Activated CD8-positive, alpha-beta memory T cell treated with anti-CD3 and anti-CD28 coated beads, Interleukin-2, amount 50 U/mL, for 1 hour (primary cell): ENCODE results near the gene C6orf15.
"Not testable (repeated sequence)": the region's sequence is repeated elsewhere in the genome, so short reads cannot be mapped to it uniquely, and the experiment has no call there.

ENCODE experiments used
- DNase-seq: peaks from one replicate; pipeline ENCODE4 v3.0.0-alpha.2; 2020; ENCODE audit errors: extremely low read depth

C6orf15 gene

DNA sequence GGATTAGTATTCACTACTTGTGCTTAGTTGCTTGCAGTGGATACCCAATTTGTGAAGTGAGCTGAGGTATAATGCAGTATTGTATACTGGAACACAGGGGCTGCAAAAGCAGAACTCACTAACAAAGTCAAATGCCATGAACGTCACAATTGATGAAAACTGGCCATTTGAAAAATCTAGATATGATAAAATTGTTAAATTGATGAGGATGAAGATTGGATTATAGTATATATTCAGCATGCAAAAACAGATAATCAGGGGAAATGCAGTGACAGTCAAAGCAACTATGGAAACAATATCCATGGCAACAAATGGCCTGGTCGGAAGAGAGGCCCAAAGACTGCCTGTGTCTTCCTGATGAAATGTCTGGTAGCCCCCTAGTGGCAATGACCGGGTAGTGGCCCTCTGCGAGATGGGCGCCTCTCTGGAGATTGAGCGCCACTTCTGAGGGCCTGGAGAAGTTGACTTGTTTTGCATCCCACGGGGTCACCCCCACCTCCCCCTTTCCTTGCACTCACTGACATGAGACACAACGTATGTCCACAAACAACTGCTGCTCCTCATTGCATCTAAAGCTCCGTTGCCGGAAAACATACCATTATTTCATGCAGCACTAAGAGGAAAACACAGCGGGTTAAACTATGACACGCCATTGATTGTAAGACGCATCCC, 43.6 kb downstream of the C6orf15 start:
- peak; percentile 27 for DNase-seq

DNA sequence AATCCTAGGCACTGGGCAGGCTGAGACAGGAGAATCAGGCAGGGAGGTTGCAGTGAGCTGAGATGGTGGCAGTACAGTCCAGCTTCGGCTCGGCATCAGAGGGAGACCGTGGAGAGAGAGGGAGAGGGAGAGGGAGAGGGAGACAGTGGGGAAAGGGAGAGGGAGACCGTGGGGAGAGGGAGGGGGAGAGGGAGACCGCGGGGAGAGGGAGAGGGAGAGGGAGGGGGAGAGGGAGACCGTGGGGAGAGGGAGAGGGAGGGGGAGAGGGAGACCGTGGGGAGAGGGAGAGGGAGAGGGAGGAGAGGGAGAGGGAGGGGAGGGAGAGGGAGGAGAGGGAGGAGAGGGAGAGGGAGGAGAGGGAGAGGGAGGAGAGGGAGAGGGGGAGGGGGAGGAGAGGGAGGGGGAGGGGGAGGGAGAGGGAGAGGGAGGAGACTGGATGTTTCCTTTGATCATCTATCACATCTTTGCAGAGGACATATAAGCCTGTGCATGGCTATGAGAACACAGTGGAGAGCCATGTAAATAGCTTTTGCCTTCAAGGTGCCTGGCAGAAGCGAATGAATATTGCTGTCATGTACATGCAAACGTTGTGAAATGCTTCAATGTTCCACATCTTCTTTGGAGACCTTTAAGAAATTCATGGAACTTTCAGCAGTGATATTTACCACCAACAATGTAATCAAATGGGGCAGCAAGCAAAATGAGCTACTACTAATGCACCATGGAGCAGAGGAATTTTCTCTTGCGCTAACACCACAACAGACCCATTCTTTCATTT, 44.3 kb downstream of the C6orf15 start:
- not testable (repeated sequence) for DNase-seq

DNA sequence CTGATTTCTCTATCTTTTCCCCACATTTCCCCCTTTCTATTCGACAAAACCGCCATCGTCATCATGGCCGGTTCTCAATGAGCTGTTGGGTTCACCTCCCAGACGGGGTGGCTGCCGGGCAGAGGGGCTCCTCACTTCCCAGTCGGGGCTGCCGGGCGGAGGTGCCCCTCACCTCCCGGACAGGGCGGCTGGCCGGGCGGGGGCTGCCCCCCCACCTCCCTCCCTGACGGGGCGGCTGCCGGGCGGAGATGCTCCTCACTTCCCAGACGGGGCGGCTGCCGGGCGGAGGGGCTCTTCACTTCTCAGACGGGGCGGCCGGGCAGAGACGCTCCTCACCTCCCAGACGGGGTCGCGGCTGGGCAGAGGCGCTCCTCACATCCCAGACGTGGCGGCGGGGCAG, 45.3 kb downstream of the C6orf15 start:
- not testable (repeated sequence) for DNase-seq

DNA sequence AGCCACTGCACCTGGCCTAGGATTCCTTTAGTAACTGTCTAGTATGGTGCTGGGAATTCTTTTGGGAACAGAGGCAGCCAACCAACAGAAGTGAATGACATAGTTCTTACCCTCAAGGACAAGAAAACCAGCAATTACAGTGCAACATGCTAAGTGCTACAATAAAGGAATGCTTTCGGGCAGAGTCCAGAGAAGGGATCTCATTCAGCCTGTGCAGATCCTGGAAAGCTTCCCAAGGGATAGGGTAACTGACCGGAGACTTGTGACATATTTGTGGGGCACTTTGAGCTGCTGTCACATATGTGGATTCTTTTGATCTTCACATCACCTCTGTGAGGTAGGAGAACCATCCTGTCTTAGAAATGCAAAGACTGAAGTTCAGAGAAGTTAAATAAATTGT, 46.8 kb downstream of the C6orf15 start:
- DNase-seq, result no peak

DNA sequence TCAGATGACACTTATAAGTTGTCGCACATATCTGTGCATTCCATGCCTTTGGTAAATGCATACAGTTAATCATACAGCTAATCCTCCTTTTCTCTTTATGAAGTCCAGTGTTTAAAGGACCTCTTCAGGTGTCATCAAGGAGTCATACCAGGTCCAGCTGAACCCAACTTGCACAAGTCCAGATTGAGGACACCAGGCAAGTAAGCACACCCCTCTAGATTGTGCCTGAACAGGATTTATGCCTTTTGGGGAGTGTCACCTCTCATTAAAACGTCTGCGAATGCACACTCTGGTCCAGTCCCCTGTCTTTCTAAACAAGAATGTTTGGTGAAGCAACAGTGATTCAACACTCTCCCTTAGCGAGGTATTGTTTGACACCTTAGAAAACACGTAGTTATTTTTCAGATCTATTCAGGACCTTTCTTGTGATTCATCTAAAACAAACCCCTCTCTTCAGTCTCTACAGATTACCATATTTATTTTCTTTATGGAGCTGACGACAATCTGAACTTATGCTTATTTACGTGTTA, 48.4 kb downstream of the C6orf15 start:
- DNase-seq, result no peak
